ENCODE results near the gene RYR1. TPM values are rescaled to one million over a fixed set of nuclear protein-coding genes. Genes with fewer than 3 reads are reported as not detected.

RYR1 gene
- total RNA-seq, 1 experiment from 2014 or later: not detected

- H3K4me1 ChIP-seq (ENCODE audit: insufficient read depth, low read length): peaks cover 7% of the 10 kb centered on the region; the same call in 1 of the 2 replicates
- ATAC-seq: no peak
- intact Hi-C loops (cut with micrococcal nuclease): loop anchor here (5.0 kb wide), 1 partner anchor 49 kb away; the partner anchor contains the start of gene CATSPERG
- H3K27me3 ChIP-seq (ENCODE audit: low read length): no peaks in the 10 kb centered on the region
- no peaks in the 10 kb centered on the region for H3K79me2 ChIP-seq (ENCODE audit: low read length)
- BruUV-seq (replicated peaks): no TSS peak
- no peak overlapping the region for H3K4me3 ChIP-seq (ENCODE audit: low read length)
- no peaks in the 10 kb centered on the region for H3F3A ChIP-seq (ENCODE audit: low read length, unreplicated experiment)
- H4K20me1 ChIP-seq (ENCODE audit: low read length): no peaks in the 10 kb centered on the region
- POLR2A ChIA-PET (ENCODE audit: unreplicated experiment): no interaction called here
- H3K9me3 ChIP-seq (ENCODE audit: low read length): no peaks in the 10 kb centered on the region
- no peak overlapping the region for H2AFZ ChIP-seq (ENCODE audit: low read length)
- H3K4me2 ChIP-seq (ENCODE audit: low read length): no peak overlapping the region
- H3K27ac ChIP-seq (ENCODE audit: low read length): no peak overlapping the region
- no peak overlapping the region for H3K9ac ChIP-seq (ENCODE audit: low read length)
- peaks cover 15% of the 10 kb centered on the region for H3K36me3 ChIP-seq (ENCODE audit: low read depth, low read length)
- no peak for TF ChIP-seq CTCF (conservative IDR thresholded peaks at IDR 0.05; ENCODE audit: low read depth, low read length)
- no peak for TF ChIP-seq EZH2 (IDR thresholded peaks at IDR 0.05; ENCODE audit: low read length, unreplicated experiment)
- TF ChIP-seq EZH2phosphoT487 (IDR thresholded peaks at IDR 0.05; ENCODE audit: borderline replicate concordance, low read length): no peak
- H3K9me2 ChIP-seq (replicated peaks; ENCODE audit: low read length): no peaks in the 10 kb centered on the region
- CTCF ChIA-PET: no interaction called here
- no peak for DNase-seq
Observed at GRCh38 chr19:38385804-38386257, 47.7 kb upstream of the RYR1 start.

GRCh38 chr19:38386300-38386970 lies 47.1 kb upstream of the RYR1 start:
- CTCF ChIA-PET: no interaction called here
- H4K20me1 ChIP-seq (ENCODE audit: low read length): no peaks in the 10 kb centered on the region
- intact Hi-C loops (cut with micrococcal nuclease): loop anchor here (5.0 kb wide), 1 partner anchor 49 kb away; the partner anchor contains the start of gene CATSPERG

More at GRCh38 chr19:38386300-38386970, 47.1 kb upstream of the RYR1 start:
- Histone ChIP-seq H3K4me3 (ENCODE audit: low read length) (no peak overlapping the region), H2AFZ (ENCODE audit: low read length) (no peak overlapping the region), H3K79me2 (ENCODE audit: low read length) (no peaks in the 10 kb centered on the region), H3K27me3 (ENCODE audit: low read length) (no peaks in the 10 kb centered on the region), H3F3A (ENCODE audit: low read length, unreplicated experiment) (no peaks in the 10 kb centered on the region), H3K36me3 (ENCODE audit: low read depth, low read length) (peaks cover 11% of the 10 kb centered on the region), H3K9ac (ENCODE audit: low read length) (no peak overlapping the region), H3K4me1 (ENCODE audit: insufficient read depth, low read length) (peaks cover 7% of the 10 kb centered on the region; the same call in 1 of the 2 replicates), H3K9me3 (ENCODE audit: low read length) (no peaks in the 10 kb centered on the region), H3K9me2 (replicated peaks; ENCODE audit: low read length) (no peaks in the 10 kb centered on the region), H3K27ac (ENCODE audit: low read length) (no peak overlapping the region), H3K4me2 (ENCODE audit: low read length) (no peak overlapping the region)
- POLR2A ChIA-PET (ENCODE audit: unreplicated experiment): no interaction called here
- ATAC-seq: no peak
- TF ChIP-seq EZH2 (IDR thresholded peaks at IDR 0.05; ENCODE audit: low read length, unreplicated experiment) (no peak), EZH2phosphoT487 (IDR thresholded peaks at IDR 0.05; ENCODE audit: borderline replicate concordance, low read length) (no peak), CTCF (conservative IDR thresholded peaks at IDR 0.05; ENCODE audit: low read depth, low read length) (no peak)
- DNase-seq: no peak
- BruUV-seq (replicated peaks): no TSS peak

Measured in PC-3 (cell line).